ENCODE data around the gene SNX13.

- no peak for TF ChIP-seq POLR2A (IDR thresholded peaks at IDR 0.05; ENCODE audit: low read length)
- no peak for TF ChIP-seq MAX (IDR thresholded peaks at IDR 0.05)
- TF ChIP-seq CTCF (IDR thresholded peaks at IDR 0.05) = no peak
- TF ChIP-seq BCL3 (IDR thresholded peaks at IDR 0.05) = no peak
- no peak for TF ChIP-seq RAD21 (conservative IDR thresholded peaks at IDR 0.05 in 1 of 2, IDR thresholded peaks at IDR 0.05 in 1 of 2)
- no peak for TF ChIP-seq EP300 (IDR thresholded peaks at IDR 0.05)
These were observed 97.3 kb downstream of the SNX13 start for GRCh38 chr7:17843041-17843440.

Data from A549 (cell line).